MM.1S (cell line): Measurements from ENCODE around the gene FMNL1.
A peak's percentile ranks its signal among the peaks of the same experiment; 100 is the strongest.

ENCODE experiments used
- DNase-seq: peaks from one replicate; pipeline ENCODE4 v3.0.0-alpha.2; 2015
- H2AFZ ChIP-seq: fragments of 300-600 bp; sonication (generic); 2 replicates; pipeline ENCODE4 v1.6.0; 2016; ENCODE audit warnings: antibody characterized with exemption, low read length
- H3F3A ChIP-seq: fragments of 300-600 bp; sonication (generic); 2 replicates; pipeline ENCODE4 v1.6.1; 2016; ENCODE audit warnings: mild to moderate bottlenecking, antibody characterized with exemption, low read length, moderate library complexity, mixed read lengths; ENCODE audit not compliant: insufficient read depth
- H3K27ac ChIP-seq: fragments of 300-600 bp; sonication (generic); 2 replicates; pipeline ENCODE4 v1.5.1; 2016; ENCODE audit warnings: mild to moderate bottlenecking, low read length
- H3K27me3 ChIP-seq: fragments of 300-600 bp; sonication (generic); replicated peaks from 2 replicates; pipeline ENCODE4 v1.6.0; 2016; ENCODE audit warnings: low read length; ENCODE audit not compliant: insufficient read depth
- H3K36me3 ChIP-seq: fragments of 300-600 bp; sonication (generic); replicated peaks from 2 replicates; pipeline ENCODE4 v1.6.1; 2016; ENCODE audit warnings: mild to moderate bottlenecking, low read length, mixed read lengths; ENCODE audit not compliant: insufficient read depth
- H3K4me1 ChIP-seq: fragments of 300-600 bp; sonication (generic); 2 replicates; pipeline ENCODE4 v1.6.1; 2016; ENCODE audit warnings: low read length, mixed read lengths
- H3K4me2 ChIP-seq: fragments of 300-600 bp; sonication (generic); 2 replicates; pipeline ENCODE4 v1.6.0; 2016; ENCODE audit warnings: low read depth, low read length
- H3K4me3 ChIP-seq: fragments of 300-600 bp; sonication (generic); 2 replicates; pipeline ENCODE4 v1.5.1; 2016; ENCODE audit warnings: low read length, mixed read lengths
- H3K79me2 ChIP-seq: fragments of 300-600 bp; sonication (generic); 2 replicates; pipeline ENCODE4 v1.6.1; 2016; ENCODE audit warnings: mixed run types, low read length, mixed read lengths
- H3K9ac ChIP-seq: fragments of 300-600 bp; sonication (generic); 2 replicates; pipeline ENCODE4 v1.6.1; 2016; ENCODE audit warnings: low read length, mixed read lengths
- H3K9me2 ChIP-seq: fragments of 300-600 bp; sonication (generic); replicated peaks from 2 replicates; pipeline ENCODE4 v1.6.1; 2016; ENCODE audit warnings: mild to moderate bottlenecking, low read length, mixed read lengths; ENCODE audit not compliant: insufficient read depth
- H3K9me3 ChIP-seq: fragments of 300-600 bp; sonication (generic); replicated peaks from 2 replicates; pipeline ENCODE4 v1.6.1; 2016; ENCODE audit warnings: mild to moderate bottlenecking, low read length, mixed read lengths; ENCODE audit not compliant: insufficient read depth
- H4K20me1 ChIP-seq: fragments of 300-600 bp; sonication (generic); 2 replicates; pipeline ENCODE4 v1.6.1; 2016; ENCODE audit warnings: mild to moderate bottlenecking, low read length, moderate library complexity, mixed read lengths; ENCODE audit not compliant: insufficient read depth
- EZH2 ChIP-seq: fragments of 300-600 bp; sonication (generic); optimal IDR thresholded peaks from 2 replicates; pipeline ENCODE3; 2017; ENCODE audit warnings: low read depth, mild to moderate bottlenecking, antibody characterized with exemption, low read length, mixed read lengths
- EZH2phosphoT487 ChIP-seq: fragments of 300-600 bp; sonication (generic); IDR thresholded peaks from 2 replicates; pipeline ENCODE4 v1.6.1; 2018; ENCODE audit warnings: antibody characterized with exemption, low read length
- TF ChIP-seq, protein P1 (sequence below): fragments of 300-600 bp; sonication (generic); IDR thresholded peaks from 2 replicates; pipeline ENCODE4 v1.5.1; 2016; ENCODE audit warnings: antibody characterized with exemption, low read length, mixed read lengths

Gene FMNL1

DNA sequence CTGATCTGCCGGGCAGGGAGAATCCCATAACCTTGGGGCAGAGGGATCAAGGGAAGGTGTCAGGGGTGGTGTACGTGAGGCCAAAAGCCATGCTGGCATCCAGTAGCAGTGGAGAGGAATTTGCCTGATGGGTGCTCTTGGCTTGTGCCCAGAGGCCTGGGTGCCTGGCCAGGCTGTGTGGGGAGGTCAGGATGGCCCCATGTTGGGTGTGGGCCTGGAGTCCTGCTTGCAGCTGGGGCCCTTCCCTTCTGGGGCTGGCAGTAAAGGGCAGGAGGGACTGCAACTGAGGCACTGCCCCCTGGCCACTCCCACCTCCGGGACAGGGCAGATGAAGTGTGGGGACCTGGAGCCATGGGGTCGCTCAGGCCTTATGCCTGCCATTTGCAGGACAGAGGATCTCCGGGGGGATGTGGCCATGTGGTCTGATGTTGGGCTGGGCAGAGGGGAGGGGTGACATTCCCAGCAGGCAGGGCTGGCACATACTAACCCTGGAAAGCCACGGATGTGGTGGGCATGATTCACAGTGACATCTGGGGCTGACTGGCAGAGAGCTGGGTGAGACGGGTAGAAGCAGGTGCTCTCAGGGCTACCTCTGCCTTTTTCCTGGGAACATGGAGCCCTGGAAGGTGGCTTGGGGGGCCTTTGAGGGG is 3.5 kb downstream of the FMNL1 start:
- peaks cover 71% of the 10 kb centered on the region for H3F3A ChIP-seq
- H3K9me2 ChIP-seq = no peaks in the 10 kb centered on the region
- no peak overlapping the region for H2AFZ ChIP-seq
- H3K36me3 ChIP-seq = no peaks in the 10 kb centered on the region
- H3K4me3 ChIP-seq = peak overlapping the region; percentile 98
- peaks cover 93% of the 10 kb centered on the region for H3K79me2 ChIP-seq
- peaks cover 66% of the 10 kb centered on the region for H3K4me1 ChIP-seq
- peak overlapping the region; percentile 99 for H3K27ac ChIP-seq
- DNase-seq = peak; percentile 33
- no peaks in the 10 kb centered on the region for H3K27me3 ChIP-seq
- no peak for TF ChIP-seq EZH2phosphoT487
- no peak for TF ChIP-seq EZH2
- TF ChIP-seq, protein P1, sequence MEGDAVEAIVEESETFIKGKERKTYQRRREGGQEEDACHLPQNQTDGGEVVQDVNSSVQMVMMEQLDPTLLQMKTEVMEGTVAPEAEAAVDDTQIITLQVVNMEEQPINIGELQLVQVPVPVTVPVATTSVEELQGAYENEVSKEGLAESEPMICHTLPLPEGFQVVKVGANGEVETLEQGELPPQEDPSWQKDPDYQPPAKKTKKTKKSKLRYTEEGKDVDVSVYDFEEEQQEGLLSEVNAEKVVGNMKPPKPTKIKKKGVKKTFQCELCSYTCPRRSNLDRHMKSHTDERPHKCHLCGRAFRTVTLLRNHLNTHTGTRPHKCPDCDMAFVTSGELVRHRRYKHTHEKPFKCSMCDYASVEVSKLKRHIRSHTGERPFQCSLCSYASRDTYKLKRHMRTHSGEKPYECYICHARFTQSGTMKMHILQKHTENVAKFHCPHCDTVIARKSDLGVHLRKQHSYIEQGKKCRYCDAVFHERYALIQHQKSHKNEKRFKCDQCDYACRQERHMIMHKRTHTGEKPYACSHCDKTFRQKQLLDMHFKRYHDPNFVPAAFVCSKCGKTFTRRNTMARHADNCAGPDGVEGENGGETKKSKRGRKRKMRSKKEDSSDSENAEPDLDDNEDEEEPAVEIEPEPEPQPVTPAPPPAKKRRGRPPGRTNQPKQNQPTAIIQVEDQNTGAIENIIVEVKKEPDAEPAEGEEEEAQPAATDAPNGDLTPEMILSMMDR = no peak
- H3K4me2 ChIP-seq = peak overlapping the region; percentile 90
- peak overlapping the region; percentile 98 for H3K9ac ChIP-seq
- no peaks in the 10 kb centered on the region for H3K9me3 ChIP-seq
- no peaks in the 10 kb centered on the region for H4K20me1 ChIP-seq

DNA sequence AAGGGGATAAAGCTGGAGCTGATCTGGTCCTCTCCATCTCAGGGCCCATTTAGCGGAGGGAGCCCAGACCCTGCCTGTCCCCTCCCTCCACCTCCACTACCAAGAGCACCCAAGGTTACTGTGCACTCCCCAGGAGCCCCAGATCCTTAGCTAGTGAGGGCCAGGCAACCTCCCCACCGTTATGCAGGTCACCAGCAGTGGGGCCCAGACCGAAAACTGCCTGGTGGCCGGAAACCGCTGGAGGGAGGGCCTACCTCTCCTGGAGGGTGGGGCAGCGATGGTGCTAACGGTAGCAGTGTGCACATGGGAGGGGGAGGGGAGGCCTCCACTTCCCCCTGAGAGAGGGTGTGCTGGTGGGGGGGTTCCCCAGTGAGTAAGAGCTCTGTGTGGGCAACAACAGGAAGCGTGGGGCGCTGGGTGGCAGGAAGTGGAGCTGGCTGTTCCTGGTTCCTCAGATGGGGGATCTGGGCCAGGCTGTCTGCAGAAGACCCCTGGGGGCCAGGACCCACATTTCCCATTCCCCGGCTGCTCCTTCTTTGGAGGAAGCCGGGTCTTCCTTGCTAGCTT is 4.4 kb downstream of the FMNL1 start:
- Histone ChIP-seq H3K4me1 (peaks cover 63% of the 10 kb centered on the region), H3K4me3 (peak overlapping the region; percentile 98)

DNA sequence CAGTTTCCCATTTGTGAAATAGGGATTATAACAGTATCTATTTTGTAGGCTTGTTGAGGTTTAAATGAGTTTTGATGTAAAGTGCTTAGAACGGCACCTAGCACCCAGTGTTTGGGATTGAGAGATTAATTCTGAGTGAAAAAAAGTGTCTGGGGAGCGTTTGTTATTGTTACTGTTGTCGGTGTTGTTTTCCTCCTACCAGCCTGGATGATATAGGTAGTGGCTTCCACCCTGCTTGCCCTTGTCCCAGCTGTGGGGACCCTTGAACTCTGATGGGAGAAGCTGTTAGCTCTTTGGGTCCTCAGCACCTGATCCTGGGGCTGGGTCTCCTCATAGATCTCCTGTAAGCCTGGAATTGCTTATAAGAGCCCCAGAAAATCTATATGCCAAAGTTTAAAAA is 4.9 kb downstream of the FMNL1 start:
- H3K9me3 ChIP-seq = no peaks in the 10 kb centered on the region
- H3F3A ChIP-seq = peaks cover 62% of the 10 kb centered on the region
- peak; percentile 18 for DNase-seq
- peak overlapping the region; percentile 99 for H3K27ac ChIP-seq
- H4K20me1 ChIP-seq = no peaks in the 10 kb centered on the region
- H3K36me3 ChIP-seq = no peaks in the 10 kb centered on the region
- TF ChIP-seq EZH2phosphoT487 (no peak), EZH2 (no peak)
- TF ChIP-seq, protein P1 = no peak
- H3K79me2 ChIP-seq = peaks cover 94% of the 10 kb centered on the region
- H2AFZ ChIP-seq = no peak overlapping the region
- H3K4me3 ChIP-seq = peak overlapping the region; percentile 98
- peaks cover 62% of the 10 kb centered on the region for H3K4me1 ChIP-seq
- H3K9me2 ChIP-seq = no peaks in the 10 kb centered on the region
- H3K4me2 ChIP-seq = peak overlapping the region; percentile 90
- peak overlapping the region; percentile 98 for H3K9ac ChIP-seq
- no peaks in the 10 kb centered on the region for H3K27me3 ChIP-seq

More for the DNA sequence above, 4.4 kb downstream of the FMNL1 start:
- peak; percentile 96 for DNase-seq
- no peaks in the 10 kb centered on the region for H3K9me2 ChIP-seq
- H4K20me1 ChIP-seq = no peaks in the 10 kb centered on the region
- H3K27me3 ChIP-seq = no peaks in the 10 kb centered on the region
- TF ChIP-seq, protein P1 = no peak
- TF ChIP-seq EZH2phosphoT487 (no peak), EZH2 (no peak)
- H2AFZ ChIP-seq = no peak overlapping the region
- H3K36me3 ChIP-seq = no peaks in the 10 kb centered on the region
- H3K79me2 ChIP-seq = peaks cover 93% of the 10 kb centered on the region
- H3K9me3 ChIP-seq = no peaks in the 10 kb centered on the region
- peak overlapping the region; percentile 99 for H3K27ac ChIP-seq
- peaks cover 64% of the 10 kb centered on the region for H3F3A ChIP-seq
- peak overlapping the region; percentile 98 for H3K9ac ChIP-seq
- H3K4me2 ChIP-seq = peak overlapping the region; percentile 90
